Measurements from ENCODE around the gene GPHN.

Gene GPHN

DNA sequence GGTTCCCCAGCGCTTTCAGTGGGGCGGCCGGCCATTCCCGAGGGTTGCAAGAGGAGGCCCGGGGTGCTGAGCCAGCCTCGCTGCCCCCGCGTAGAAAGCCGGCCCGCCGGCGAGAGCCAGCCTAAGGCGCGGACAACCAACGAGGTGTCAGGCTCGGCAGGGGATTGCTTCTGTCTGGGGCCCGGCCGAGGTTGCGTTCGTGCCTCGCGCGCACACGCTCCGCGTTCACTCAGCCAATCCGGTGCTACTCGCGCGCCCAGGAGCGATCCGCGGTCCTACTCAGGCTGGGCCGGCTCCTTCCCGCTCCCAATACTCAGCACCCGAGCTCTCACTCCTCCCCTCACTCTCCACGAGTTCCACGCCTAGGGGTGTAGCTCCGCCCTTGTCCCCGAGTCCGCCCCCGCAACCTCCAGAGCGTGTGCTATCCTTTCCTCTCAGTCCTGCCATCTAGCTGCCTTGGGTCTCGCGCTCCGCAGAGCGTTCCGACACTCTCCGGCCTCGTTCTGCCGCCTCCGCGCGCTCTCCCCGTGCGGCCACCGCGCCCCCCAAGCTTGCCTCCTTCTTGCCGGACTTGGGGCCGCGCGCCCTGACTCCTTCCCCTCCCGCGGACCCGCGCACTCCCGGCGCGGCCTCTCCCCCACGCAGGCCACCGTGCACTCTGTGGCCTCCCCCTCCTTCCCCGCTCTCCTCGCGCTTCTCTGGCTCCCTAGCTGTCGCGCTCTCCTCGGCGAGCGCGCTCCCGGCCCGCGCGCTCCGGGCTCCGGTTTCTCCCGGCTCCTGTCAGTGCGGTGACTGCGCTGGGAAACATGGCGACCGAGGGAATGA lies at the start of gene GPHN:
Gene GPHN, plus strand, starts transcription at position 426 of the 825 bp plus-strand sequence.
- in situ Hi-C loops (cut with HindIII; ENCODE audit: low sequenced_read_pairs): no loop called here

DNA sequence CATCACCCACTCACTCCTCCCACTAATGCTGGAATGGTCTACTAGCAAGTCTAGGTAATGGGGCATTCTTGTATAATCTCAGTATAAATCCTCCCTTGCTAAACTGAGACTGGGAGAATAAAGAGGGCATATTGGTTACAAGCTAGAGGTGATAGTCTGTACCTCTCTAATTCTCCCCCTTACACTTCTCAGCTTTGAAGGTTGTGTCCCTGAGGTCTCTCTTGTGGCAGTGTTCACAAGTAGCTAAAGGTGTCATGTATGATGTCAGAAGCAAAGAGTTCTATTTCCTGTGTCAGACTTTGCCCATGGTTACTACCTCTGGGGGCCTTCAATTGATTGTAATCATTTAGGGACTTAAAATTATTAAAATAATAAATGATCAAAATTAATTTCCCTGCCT lies 48.3 kb upstream of the GPHN start:
- in situ Hi-C loops (cut with HindIII; ENCODE audit: low sequenced_read_pairs): no loop called here

DNA sequence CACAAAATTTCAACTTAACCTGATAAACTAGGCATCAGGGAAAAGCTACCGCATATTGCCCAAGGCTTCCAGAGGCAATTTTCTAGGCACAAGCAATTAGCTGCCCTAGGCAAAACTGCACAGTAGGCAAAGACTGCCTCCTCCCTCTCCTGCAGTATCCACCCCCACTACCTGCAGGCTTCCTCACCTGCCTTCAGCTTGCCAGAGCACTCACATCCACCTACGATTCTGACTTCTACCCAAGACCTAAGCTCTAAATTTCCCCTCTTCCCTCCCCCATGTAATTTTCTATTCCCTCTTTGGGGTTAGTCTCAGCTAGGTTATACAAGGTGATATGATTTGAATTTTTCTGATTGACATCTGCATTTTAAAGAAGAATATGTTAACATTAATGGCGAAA lies 43.7 kb upstream of the GPHN start:
- in situ Hi-C loops (cut with HindIII; ENCODE audit: low sequenced_read_pairs): no loop called here

DNA sequence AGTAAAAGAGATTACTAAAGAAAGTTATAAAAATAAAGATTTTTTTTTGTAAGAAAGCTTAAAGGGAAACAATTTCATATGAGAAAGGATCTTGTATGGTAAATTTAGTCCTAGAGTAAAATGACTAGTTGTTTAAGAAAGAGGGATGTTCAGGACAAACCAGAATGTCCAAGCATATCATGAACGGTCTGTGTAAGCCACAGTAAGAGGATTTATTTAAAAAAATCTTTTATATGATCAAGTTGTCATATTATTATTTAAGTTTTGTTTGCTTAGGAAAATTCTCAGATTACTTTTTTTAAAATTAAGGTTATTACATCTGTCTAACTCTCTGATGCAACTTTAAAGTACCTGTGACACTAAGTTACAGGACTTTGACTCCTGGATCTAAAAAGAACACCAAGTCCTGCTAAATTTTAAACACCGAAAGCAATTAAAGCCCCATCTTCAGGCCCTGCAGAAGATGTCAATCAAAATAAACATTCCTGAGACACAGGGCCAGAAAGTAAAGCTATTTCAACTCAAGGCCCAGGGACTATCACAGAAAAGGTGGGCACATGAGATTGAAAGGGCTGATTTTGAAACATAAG lies 39.1 kb upstream of the GPHN start:
- in situ Hi-C loops (cut with HindIII; ENCODE audit: low sequenced_read_pairs): no loop called here

DNA sequence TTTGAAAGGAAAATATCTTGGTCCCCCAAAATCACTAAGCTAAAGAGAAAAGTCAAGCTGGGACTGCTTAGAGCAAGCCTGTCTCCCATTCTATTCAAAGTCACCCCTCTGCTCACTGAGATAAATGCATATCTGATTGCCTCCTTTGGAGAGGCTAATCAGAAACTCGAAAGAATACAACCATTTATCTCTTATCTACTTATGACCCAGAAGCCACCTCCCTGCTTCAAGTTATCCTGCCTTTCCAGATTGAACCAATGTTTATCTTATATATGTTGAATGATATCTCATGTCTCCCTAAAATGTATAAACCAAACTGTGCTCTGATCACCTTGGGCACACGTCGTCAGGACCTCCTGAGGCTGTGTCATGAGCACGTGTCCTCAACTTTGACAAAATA lies 36.4 kb upstream of the GPHN start:
- in situ Hi-C loops (cut with HindIII; ENCODE audit: low sequenced_read_pairs): no loop called here

DNA sequence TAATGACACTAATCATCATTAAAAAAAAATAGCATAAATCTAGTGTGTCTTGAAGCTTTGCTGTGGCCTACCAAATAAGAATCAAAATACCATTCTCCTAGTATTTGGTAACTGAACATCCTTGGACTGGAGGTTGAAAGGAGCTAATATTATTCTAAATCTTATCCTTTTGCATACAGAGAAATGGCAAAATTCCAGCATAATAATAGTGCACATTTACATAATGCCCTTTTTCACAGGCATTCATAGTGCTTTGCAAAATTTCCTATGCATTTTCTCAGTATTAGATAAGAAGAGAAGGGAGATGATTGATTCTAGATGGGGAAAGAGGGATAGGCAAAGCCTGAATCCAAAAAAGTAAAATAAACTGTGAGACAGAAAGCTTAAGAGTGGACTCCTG lies 35.7 kb upstream of the GPHN start:
- in situ Hi-C loops (cut with HindIII; ENCODE audit: low sequenced_read_pairs): no loop called here

DNA sequence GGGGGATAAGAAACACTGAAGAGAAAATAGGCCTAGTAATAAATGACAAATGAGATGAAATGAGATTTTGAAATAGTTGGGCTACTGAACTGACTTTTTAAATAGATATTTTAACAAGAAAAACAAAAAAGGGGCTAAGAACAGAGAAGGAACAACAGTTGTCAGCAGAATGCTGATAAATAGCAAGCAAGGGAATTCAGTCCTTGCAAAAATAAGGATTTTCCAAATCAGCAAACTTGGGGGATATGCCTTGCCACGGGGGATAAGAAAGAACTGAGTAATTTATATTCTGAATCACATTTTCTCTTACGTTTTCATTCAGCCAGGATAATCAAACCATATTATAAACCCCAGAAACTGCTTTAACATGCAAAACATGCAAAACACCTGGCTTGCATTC lies 34.7 kb upstream of the GPHN start:
- in situ Hi-C loops (cut with HindIII; ENCODE audit: low sequenced_read_pairs): no loop called here

DNA sequence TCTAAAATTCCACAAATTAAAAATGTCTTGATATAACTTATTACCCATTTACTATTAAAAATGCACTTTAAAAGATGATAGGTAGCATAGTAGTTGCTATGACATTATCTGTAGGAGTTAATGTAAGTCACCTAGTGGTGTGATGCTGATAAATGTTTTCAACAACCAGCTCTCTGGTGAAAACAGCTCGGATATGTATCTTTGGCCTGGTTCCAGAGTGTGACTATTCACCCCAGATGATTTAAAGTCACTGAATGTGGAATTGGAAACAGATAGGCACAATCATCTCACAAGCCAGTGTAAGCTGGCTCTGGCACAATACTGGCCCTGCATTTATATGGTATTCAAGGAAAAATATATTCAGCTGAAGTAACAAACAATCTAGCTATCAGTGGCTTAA lies 31.0 kb upstream of the GPHN start:
- in situ Hi-C loops (cut with HindIII; ENCODE audit: low sequenced_read_pairs): no loop called here

DNA sequence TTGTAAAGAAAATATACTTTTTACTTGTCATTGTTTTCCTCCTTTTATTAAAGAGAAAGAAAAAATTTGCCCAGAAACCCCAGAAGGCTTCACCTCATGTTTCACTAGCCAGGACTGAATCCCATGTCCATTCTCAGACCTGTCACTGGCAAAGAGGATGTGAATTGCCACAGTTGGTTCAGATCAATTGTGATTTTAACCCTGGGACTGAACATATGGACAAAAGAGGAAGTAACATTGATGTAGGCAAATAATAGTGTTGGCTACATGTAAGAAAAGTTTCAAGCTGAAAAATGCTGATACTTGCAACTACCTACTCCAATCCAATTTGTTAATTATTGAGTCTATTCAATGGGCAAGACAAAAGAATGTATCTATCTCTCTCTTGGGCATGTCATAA lies 30.4 kb upstream of the GPHN start:
- in situ Hi-C loops (cut with HindIII; ENCODE audit: low sequenced_read_pairs): no loop called here

DNA sequence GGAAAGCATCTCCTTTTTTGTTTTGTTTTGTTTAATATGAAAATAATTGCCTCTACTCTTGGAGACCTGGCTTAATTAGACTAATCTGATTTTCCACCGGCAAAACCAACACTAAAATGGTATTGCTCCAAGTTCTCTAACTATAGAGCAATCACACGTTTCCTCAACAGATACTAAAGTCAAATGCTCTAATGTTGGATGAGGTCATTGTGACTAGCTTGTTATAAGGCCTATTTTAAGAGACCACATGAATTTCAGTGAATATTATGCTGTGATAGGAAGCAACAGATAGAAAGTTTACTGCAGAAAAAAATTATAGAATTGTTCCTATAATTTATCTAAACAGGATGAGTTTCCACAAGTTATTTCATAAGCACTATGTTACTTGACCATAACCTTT lies 25.1 kb upstream of the GPHN start:
- in situ Hi-C loops (cut with HindIII; ENCODE audit: low sequenced_read_pairs): no loop called here

DNA sequence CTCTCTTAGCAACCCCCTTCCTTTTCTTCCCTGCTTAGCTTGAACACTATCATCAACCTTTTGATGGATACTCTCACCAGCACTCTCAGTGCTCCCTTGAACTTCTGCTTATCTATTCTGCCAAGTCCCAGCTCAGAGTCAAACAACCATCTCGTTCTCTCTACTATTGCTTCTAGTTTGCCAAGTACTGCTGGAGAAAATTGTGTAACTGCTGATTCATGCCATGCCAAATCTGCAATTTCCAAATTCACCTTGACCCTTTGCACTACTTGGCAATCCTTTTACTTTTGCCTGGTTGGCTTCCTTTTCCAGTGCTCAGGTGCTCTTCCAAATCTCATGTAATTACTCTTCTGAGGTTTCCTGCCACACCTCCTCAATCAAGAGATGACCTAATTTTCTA lies 24.6 kb upstream of the GPHN start:
- in situ Hi-C loops (cut with HindIII; ENCODE audit: low sequenced_read_pairs): no loop called here

DNA sequence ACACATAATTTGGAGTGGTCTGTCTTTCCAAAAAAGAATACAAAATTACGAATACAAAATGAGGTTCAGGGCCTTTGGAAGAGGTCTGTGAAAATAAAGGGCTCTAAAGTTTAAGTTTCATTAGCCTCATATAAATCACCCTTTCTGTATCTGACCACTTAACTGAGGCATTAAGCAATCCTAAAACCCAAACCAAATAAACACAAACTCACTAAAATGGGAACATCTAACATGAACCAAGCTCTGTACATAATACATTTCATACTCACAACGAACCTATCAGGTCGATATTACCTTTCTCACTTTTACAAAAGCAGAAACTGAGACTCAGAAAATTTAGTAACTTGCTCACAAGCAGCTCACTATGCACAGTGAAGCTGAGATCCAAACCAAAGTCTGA lies 22.9 kb upstream of the GPHN start:
- in situ Hi-C loops (cut with HindIII; ENCODE audit: low sequenced_read_pairs): no loop called here

DNA sequence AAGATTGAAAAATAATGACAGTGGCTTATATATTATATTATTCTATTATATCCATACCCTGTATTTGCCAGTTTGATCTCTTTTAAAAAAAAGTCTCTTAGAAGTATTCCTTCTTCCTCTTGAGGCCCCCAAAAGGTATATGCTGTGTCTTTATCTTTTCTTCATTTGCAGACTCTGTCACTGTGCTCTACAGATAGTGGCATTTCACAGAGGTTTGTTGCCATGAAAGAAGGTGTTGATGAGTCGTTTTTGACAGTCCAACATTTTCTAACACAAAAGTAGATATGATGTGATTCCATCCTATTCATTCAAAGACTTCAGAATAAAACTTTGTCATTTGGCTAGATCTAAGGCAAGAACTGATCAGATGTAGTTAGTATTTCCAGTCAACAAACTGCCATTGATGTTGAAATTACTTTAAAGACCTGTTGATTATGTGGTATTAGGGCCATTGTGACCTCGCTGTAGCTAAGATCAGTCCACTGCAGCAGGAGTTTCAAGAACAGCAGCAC lies 22.0 kb upstream of the GPHN start, which contains the start of gene CCDC196:
Gene CCDC196, plus strand, starts transcription at position 462 of the 512 bp plus-strand sequence. CDS start 132 bp downstream, outside the sequence.
- in situ Hi-C loops (cut with HindIII; ENCODE audit: low sequenced_read_pairs): no loop called here

DNA sequence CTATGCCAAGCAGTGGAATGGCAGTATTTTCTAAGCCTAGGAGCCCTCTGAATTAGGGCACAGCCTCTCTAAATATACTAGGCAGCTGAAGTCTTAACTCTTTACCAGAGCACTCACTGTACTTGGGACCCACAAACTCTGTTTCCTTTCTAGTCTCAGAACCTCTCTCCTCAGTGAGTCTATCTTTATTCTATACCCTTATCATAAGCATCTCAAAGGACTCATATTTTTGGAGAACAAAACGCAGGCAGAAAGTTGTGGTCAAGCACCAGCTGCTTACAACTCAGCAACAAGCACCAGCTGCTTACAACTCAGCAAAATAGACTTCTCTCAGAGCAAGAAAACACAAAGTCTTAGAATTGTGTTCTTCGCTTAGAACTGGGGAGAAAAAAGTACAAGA lies 20.8 kb upstream of the GPHN start:
- in situ Hi-C loops (cut with HindIII; ENCODE audit: low sequenced_read_pairs): no loop called here

DNA sequence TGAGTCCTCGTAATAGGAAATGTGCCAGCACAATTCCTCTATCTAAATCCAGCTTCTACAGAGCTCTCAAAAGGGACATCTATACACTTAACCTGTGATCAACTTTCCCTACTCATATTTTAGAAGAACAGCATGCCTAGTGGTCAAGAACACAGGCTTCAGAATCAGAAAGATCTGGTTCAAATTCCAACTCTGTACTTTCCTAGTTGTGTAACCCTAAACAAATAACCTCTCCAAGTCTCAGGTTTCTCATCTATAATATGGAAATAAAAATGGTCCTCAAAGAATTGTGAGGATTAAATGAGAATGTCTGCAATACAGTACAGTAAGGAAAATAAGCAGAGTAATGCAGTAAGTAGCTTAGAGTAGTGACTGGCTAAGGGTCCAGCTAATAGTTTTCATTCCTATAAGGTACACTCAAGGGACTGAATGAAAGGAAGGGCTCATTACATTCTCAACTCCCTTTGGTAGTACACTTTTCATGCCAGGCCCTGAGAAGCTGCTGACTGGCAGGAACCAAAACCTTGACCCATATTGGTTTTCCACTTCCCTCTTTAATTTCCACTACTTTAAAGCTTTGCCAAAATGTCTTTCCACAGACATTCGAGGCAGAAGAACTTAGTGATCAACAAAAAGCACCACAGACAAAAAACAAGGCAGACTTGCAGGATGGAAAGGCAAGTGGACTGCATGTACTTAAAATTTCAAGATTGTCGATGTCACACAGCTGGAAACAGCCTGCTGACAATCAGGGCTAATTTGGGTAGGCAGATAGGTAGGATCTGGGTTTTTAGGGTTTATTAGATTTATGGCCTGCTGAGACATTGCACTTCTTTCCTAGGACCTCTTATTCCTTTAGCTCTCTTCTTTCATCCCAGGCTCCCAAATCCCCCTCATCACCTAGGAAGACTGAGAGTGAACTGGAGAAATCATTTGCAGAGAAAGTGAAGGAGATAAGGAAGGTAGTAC lies 17.5 kb upstream of the GPHN start:
- in situ Hi-C loops (cut with HindIII; ENCODE audit: low sequenced_read_pairs): no loop called here

DNA sequence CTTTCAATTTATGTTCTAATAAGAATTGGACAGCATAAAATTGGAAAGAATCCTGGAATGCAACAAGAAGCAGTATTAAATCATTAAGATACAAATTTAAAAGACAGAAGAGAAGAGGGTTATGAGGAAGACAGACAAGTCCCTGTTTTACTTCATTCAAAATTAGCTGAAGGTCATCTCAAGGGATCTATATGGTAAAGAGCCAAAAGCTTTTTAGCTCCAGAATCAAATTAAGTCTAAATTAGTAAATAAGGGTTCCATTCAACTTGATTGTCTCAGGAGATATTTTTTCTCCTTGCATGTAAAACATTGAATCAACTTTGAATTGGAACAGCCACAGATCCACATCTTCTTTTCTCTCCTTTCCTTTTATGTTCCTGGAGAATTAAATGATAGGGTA lies 14.2 kb upstream of the GPHN start:
- in situ Hi-C loops (cut with HindIII; ENCODE audit: low sequenced_read_pairs): no loop called here

DNA sequence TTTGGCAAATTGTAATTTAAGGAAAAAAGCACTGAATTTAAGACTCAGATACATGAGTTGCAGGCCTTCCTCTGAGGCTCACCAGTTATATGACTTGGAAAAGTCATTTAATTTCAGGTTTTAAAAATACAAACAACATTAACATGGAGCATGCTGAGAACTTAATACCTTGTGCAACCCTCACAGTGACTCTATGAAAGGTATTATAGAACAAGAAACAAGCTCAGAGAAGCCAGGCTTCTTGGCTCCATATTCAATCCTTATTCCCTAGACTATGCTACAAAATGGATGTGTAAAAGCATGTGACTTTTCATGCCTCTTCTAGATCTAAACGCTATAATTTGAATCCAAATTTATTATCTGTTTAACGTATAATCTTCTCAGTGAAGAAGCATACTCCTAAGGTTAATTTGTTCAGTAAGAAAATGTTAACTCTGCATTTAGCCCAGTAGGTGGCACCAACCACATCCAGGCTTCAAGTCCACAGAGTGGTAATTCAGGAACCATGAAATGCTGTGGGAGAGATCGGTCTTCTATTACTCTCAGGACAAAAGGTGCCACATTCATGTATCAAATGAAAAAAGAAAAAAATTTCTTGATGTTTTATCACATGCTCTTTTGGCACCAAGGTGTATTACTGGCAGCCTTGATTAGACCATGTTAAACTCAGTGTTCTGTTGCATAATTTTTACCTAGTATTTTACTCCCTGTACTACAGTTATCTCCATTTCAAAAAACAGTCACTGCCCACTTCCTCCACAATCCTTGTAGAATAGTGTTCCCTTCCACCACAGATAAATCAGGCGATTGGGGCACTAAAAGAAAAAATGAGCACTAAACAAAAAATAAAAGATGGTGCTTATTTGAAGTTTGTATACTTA lies 12.5 kb upstream of the GPHN start:
- in situ Hi-C loops (cut with HindIII; ENCODE audit: low sequenced_read_pairs): no loop called here

DNA sequence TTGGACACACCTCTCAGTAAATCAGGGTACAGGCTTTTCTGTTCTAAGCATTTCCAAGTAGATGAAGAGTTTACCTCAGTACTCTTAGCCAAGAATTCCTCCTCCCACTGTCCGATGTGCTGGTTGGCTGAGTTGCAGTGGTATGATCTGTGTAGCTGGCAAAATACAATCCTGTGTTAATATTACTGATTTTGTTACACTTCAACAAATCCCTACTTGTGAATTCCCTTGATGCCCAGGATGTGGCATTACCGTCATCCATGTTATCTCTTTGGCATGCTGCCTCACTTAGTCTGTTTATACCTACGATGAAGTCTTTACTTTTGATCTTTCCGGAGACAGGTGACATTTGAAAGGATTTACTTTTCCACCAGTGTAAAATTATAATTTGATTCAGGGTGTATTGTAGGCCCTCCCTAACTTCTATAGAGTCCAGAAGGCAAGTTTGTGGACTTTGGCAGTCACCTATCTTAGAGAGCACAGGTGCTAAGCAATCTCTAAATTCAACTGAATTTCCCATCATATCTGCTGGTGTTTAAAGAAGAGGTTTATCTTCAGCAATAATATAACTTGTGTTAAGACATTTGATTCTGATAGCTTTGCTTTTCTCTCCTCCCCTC lies 11.6 kb upstream of the GPHN start:
- in situ Hi-C loops (cut with HindIII; ENCODE audit: low sequenced_read_pairs): no loop called here

DNA sequence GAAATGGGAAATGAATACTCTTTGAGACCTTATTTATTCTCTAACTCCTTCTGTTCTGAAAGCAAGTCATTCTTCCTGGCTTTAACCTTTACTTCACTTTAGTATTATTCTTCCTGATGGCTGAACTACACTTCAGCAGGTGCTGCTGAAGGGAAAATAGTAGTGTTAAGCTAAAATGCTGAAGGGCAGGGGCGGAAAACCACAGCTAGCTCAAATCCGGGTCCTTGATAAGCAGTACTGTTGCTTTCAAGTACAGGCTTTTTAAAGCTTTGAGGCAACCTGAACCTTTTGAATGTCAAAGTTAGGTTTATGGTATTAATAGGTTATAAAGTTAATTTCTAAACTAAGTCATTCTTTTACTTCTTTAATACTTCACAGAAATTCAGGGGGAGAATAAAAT lies 11.0 kb upstream of the GPHN start:
- in situ Hi-C loops (cut with HindIII; ENCODE audit: low sequenced_read_pairs): no loop called here

DNA sequence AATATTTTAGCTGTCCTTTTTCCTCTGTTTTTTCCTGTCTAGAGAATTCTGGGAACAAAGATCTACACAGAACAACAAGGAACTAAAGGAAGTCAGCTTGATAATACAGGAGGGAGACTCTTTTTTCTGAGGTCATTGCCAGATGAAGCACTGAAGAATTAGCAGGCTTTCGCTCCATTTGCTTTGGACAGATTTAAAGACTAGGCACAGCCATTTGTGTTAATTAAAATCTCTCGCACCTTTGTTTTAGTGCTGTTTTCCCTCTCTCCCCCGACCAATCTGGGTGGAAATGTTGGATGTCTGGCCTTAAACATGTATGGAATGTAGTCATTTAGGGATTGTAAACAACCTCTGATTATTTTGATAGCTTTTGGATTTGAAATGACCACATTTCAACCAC lies 9.6 kb upstream of the GPHN start:
- in situ Hi-C loops (cut with HindIII; ENCODE audit: low sequenced_read_pairs): no loop called here
